SU-DHL-6 (cell line): ENCODE measurements around the gene FGFR3.

Experiments used
- H2AFZ ChIP-seq: fragments of 200-600 bp; sonication (generic); 2 replicates; pipeline ENCODE4 v1.6.1; 2014; ENCODE audit warnings: low read depth, mild to moderate bottlenecking, moderate library complexity, mixed read lengths, antibody characterized with exemption, low read length; ENCODE audit not compliant: severe bottlenecking
- H3F3A ChIP-seq: fragments of 200-600 bp; shearing (Covaris generic); 2 replicates; pipeline ENCODE4 v1.6.0; 2016; ENCODE audit warnings: antibody characterized with exemption, mild to moderate bottlenecking; ENCODE audit not compliant: insufficient read depth
- H3K27ac ChIP-seq: fragments of 200-600 bp; sonication (generic); 2 replicates; pipeline ENCODE4 v1.5.1; 2016; ENCODE audit warnings: low read depth, mild to moderate bottlenecking, low read length, moderate library complexity, mixed read lengths
- H3K27me3 ChIP-seq: fragments of 200-600 bp; sonication (generic), shearing (Covaris generic); 2 replicates; pipeline ENCODE4 v1.6.0; 2014; ENCODE audit warnings: mild to moderate bottlenecking, low read length
- H3K36me3 ChIP-seq: fragments of 200-600 bp; sonication (generic); 2 replicates; pipeline ENCODE4 v1.6.1; 2014; ENCODE audit warnings: mild to moderate bottlenecking, low read length, mixed read lengths
- H3K4me2 ChIP-seq: fragments of 300-600, 200-600 bp; shearing (Covaris generic), sonication (generic); 2 replicates; pipeline ENCODE4 v1.6.0; 2014; ENCODE audit warnings: low read length, low read depth, mild to moderate bottlenecking; ENCODE audit not compliant: poor library complexity, severe bottlenecking
- H3K4me3 ChIP-seq: fragments of 200-600 bp; sonication (generic); 2 replicates; pipeline ENCODE4 v1.5.1; 2014; ENCODE audit warnings: antibody characterized with exemption, low read length, mild to moderate bottlenecking, mixed read lengths; ENCODE audit not compliant: insufficient read depth, poor library complexity, severe bottlenecking
- H3K79me2 ChIP-seq: fragments of 200-600 bp; sonication (generic); 2 replicates; pipeline ENCODE4 v1.6.1; 2014; ENCODE audit warnings: mild to moderate bottlenecking, low read length, moderate library complexity; ENCODE audit not compliant: insufficient read depth
- H3K9ac ChIP-seq: fragments of 200-600 bp; sonication (generic); 2 replicates; pipeline ENCODE4 v1.7.0; 2014; ENCODE audit warnings: mild to moderate bottlenecking, low read length
- H3K9me2 ChIP-seq: fragments of 200-600 bp; sonication (generic); replicated peaks from 2 replicates; pipeline ENCODE4 v1.6.1; 2014; ENCODE audit warnings: low read length; ENCODE audit not compliant: insufficient read depth
- H3K9me3 ChIP-seq: fragments of 200-600 bp; sonication (generic); 2 replicates; pipeline ENCODE4 v1.6.1; 2014; ENCODE audit warnings: low read length, mixed read lengths; ENCODE audit not compliant: insufficient read depth
- H4K20me1 ChIP-seq: fragments of 200-600 bp; sonication (generic); 2 replicates; pipeline ENCODE4 v1.6.1; 2014; ENCODE audit warnings: low read depth, mild to moderate bottlenecking, antibody characterized with exemption, low read length, moderate library complexity, mixed read lengths
- EZH2phosphoT487 ChIP-seq: fragments of 200-600 bp; sonication (generic), shearing (Covaris generic); conservative IDR thresholded peaks from 2 replicates; pipeline ENCODE4 v1.6.1; 2018; ENCODE audit warnings: mild to moderate bottlenecking, antibody characterized with exemption, low read length, moderate library complexity, mixed read lengths
- TF ChIP-seq, protein P1 (sequence below): fragments of 200-600 bp; sonication (generic); IDR thresholded peaks from one replicate; pipeline ENCODE4 v1.5.1; 2017; ENCODE audit warnings: antibody characterized with exemption, mild to moderate bottlenecking, low read length, moderate library complexity; ENCODE audit not compliant: insufficient read depth, poor library complexity, severe bottlenecking

FGFR3 gene

DNA sequence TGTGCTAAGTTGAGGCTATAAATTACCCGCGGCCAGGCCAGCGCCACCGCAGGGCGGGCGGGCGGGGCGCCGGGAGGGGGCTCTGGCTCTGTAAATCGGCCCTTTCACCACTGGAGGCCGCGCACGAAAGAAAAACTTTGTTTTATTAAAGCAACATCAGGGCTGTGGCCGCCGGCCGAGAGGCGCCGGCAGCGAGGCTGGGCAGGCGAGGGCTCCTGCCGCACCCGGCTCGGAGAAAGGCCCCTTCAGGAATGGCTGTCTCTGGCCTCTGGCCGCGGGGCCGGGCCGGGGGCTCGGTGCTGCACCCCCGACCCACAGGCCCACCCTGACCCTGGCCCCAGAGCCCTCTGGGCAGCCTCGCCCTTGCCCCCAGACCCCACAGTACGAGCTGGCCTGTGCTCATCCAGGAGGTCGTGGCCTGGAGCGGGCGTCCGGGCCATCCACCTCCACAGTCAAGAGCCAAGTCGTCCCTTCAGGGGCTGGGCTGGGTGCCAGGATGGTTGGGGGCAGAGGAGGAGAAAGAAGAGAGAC is 29.5 kb upstream of the FGFR3 start:
- no peaks in the 10 kb centered on the region for H3F3A ChIP-seq
- no peak overlapping the region for H3K4me2 ChIP-seq
- TF ChIP-seq, protein P1, sequence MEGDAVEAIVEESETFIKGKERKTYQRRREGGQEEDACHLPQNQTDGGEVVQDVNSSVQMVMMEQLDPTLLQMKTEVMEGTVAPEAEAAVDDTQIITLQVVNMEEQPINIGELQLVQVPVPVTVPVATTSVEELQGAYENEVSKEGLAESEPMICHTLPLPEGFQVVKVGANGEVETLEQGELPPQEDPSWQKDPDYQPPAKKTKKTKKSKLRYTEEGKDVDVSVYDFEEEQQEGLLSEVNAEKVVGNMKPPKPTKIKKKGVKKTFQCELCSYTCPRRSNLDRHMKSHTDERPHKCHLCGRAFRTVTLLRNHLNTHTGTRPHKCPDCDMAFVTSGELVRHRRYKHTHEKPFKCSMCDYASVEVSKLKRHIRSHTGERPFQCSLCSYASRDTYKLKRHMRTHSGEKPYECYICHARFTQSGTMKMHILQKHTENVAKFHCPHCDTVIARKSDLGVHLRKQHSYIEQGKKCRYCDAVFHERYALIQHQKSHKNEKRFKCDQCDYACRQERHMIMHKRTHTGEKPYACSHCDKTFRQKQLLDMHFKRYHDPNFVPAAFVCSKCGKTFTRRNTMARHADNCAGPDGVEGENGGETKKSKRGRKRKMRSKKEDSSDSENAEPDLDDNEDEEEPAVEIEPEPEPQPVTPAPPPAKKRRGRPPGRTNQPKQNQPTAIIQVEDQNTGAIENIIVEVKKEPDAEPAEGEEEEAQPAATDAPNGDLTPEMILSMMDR, result no peak
- no peak for TF ChIP-seq EZH2phosphoT487
- no peaks in the 10 kb centered on the region for H3K36me3 ChIP-seq
- no peak overlapping the region for H3K9ac ChIP-seq
- no peaks in the 10 kb centered on the region for H3K27me3 ChIP-seq
- H2AFZ ChIP-seq, result no peak overlapping the region
- no peak overlapping the region for H3K4me3 ChIP-seq
- H3K9me2 ChIP-seq, result no peaks in the 10 kb centered on the region
- no peaks in the 10 kb centered on the region for H3K9me3 ChIP-seq
- H3K79me2 ChIP-seq, result no peaks in the 10 kb centered on the region
- H4K20me1 ChIP-seq, result no peaks in the 10 kb centered on the region
- no peak overlapping the region for H3K27ac ChIP-seq

GRCh38 chr4:1764670-1765069 is 28.4 kb upstream of the FGFR3 start:
- H3K27me3 ChIP-seq, result no peaks in the 10 kb centered on the region
- TF ChIP-seq, protein P1, result no peak
- no peak for TF ChIP-seq EZH2phosphoT487
- H3K27ac ChIP-seq, result no peak overlapping the region

GRCh38 chr4:1765409-1766072 is 27.6 kb upstream of the FGFR3 start:
- Histone ChIP-seq H3K9ac (no peak overlapping the region), H3K27ac (no peak overlapping the region), H3K79me2 (no peaks in the 10 kb centered on the region), H2AFZ (no peak overlapping the region), H3K27me3 (no peaks in the 10 kb centered on the region), H3K36me3 (no peaks in the 10 kb centered on the region), H3K4me2 (no peak overlapping the region), H3K9me2 (no peaks in the 10 kb centered on the region), H3K9me3 (no peaks in the 10 kb centered on the region), H4K20me1 (no peaks in the 10 kb centered on the region), H3K4me3 (no peak overlapping the region), H3F3A (no peaks in the 10 kb centered on the region)
- no peak for TF ChIP-seq EZH2phosphoT487
- TF ChIP-seq, protein P1, result no peak

More at GRCh38 chr4:1764670-1765069, 28.4 kb upstream of the FGFR3 start:
- H3K36me3 ChIP-seq, result no peaks in the 10 kb centered on the region
- H3K9ac ChIP-seq, result no peak overlapping the region
- no peak overlapping the region for H2AFZ ChIP-seq
- H3K79me2 ChIP-seq, result no peaks in the 10 kb centered on the region
- H3K9me2 ChIP-seq, result no peaks in the 10 kb centered on the region
- H3K9me3 ChIP-seq, result no peaks in the 10 kb centered on the region
- no peaks in the 10 kb centered on the region for H4K20me1 ChIP-seq
- no peaks in the 10 kb centered on the region for H3F3A ChIP-seq
- H3K4me2 ChIP-seq, result no peak overlapping the region
- no peak overlapping the region for H3K4me3 ChIP-seq
